IPS DF 6.9 (cell line): Measurements from ENCODE around the gene RNASE8.

ENCODE experiments used
- DNase-seq: peaks from one replicate; pipeline ENCODE4 v3.0.0-alpha.2; 2013; ENCODE audit warnings: low read depth, low spot score
- H3K27ac ChIP-seq: one replicate; pipeline ENCODE4 v1.5.1; 2013; ENCODE audit warnings: low read length, control low read depth
- H3K27me3 ChIP-seq: 2 replicates; pipeline ENCODE4 v1.6.1; 2013; ENCODE audit warnings: mild to moderate bottlenecking, low read length; ENCODE audit not compliant: control insufficient read depth, insufficient read depth
- H3K36me3 ChIP-seq: 2 replicates; pipeline ENCODE4 v1.6.1; 2013; ENCODE audit warnings: low read length; ENCODE audit not compliant: control insufficient read depth, insufficient read depth
- H3K4me1 ChIP-seq: 2 replicates; pipeline ENCODE4 v1.6.1; 2013; ENCODE audit warnings: low read length; ENCODE audit not compliant: control insufficient read depth, insufficient read depth
- H3K4me3 ChIP-seq: 2 replicates; pipeline ENCODE4 v1.5.1; 2013; ENCODE audit warnings: mild to moderate bottlenecking, low read length
- H3K9me3 ChIP-seq: 2 replicates; pipeline ENCODE4 v1.6.1; 2013; ENCODE audit warnings: low read length, inconsistent platforms; ENCODE audit not compliant: control insufficient read depth, insufficient read depth
- WGBS: extraction: QIAGEN DNeasy Blood & Tissue Kit; methylation state at CpG from one replicate; pipeline ENCODE4 v1.1.7; 2013; ENCODE audit warnings: mixed read lengths, missing lambda C conversion rate; ENCODE audit not compliant: insufficient read length, insufficient coverage; 5-methylcytosine and 5-hydroxymethylcytosine counted together

Gene RNASE8

GRCh38 chr14:21093769-21094681, 36.4 kb downstream of the RNASE8 start:
- Histone ChIP-seq H3K36me3 (peaks cover 29% of the 10 kb centered on the region), H3K27me3 (no peaks in the 10 kb centered on the region), H3K9me3 (no peaks in the 10 kb centered on the region), H3K4me3 (peak overlapping the region; percentile 14; the same call in 1 of the 2 replicates), H3K27ac (peak overlapping the region; percentile 3), H3K4me1 (peaks cover 13% of the 10 kb centered on the region)
- DNase-seq: no peak
- no CpG with 5 or more reads among the region's 7 CpGs for WGBS

- no peak for DNase-seq
- no peak overlapping the region for H3K27ac ChIP-seq
- H3K9me3 ChIP-seq: no peaks in the 10 kb centered on the region
- no peak overlapping the region for H3K4me3 ChIP-seq
- peaks cover 24% of the 10 kb centered on the region for H3K36me3 ChIP-seq
- no CpG with 5 or more reads among the region's 6 CpGs for WGBS
- no peaks in the 10 kb centered on the region for H3K27me3 ChIP-seq
- peaks cover 11% of the 10 kb centered on the region for H3K4me1 ChIP-seq
Observed at GRCh38 chr14:21095430-21096205, 38.0 kb downstream of the RNASE8 start.

DNA sequence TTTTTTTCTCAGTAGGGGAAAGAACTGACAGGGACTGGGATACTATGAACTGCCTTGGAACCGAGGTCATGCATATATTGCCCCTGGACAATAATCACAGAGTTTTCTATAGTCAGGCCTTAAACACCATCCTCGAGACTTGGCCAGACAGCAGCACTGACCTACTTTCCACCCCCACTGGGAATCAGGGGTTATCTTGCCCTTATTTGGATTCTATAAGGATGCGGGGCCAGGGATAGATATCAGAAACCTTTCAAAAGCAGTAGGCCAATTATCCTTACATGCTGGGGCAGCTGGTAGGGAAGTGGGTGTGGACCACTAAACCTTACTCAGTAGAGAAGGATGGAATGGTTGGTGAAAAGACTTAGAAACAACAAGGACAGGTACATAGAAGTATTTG, 38.8 kb downstream of the RNASE8 start:
- no CpG with 5 or more reads among the region's 3 CpGs for WGBS
- H3K4me1 ChIP-seq: peaks cover 10% of the 10 kb centered on the region
- no peak overlapping the region for H3K27ac ChIP-seq
- H3K27me3 ChIP-seq: no peaks in the 10 kb centered on the region
- DNase-seq: no peak
- no peak overlapping the region for H3K4me3 ChIP-seq
- H3K36me3 ChIP-seq: peaks cover 15% of the 10 kb centered on the region
- H3K9me3 ChIP-seq: no peaks in the 10 kb centered on the region

GRCh38 chr14:21096978-21097635, 39.5 kb downstream of the RNASE8 start:
- Histone ChIP-seq H3K27ac (no peak overlapping the region), H3K4me3 (peak overlapping the region; percentile 75; the same call in 1 of the 2 replicates), H3K4me1 (peaks cover 14% of the 10 kb centered on the region), H3K27me3 (no peaks in the 10 kb centered on the region), H3K36me3 (peaks cover 10% of the 10 kb centered on the region), H3K9me3 (no peaks in the 10 kb centered on the region)
- DNase-seq: no peak
- WGBS: no CpG with 5 or more reads among the region's 10 CpGs

GRCh38 chr14:21097636-21098075, 40.0 kb downstream of the RNASE8 start:
- no CpG with 5 or more reads among the region's 19 CpGs for WGBS
- Histone ChIP-seq H3K4me1 (peaks cover 19% of the 10 kb centered on the region), H3K4me3 (peak overlapping the region; percentile 75), H3K27me3 (no peaks in the 10 kb centered on the region), H3K9me3 (no peaks in the 10 kb centered on the region), H3K36me3 (peaks cover 6% of the 10 kb centered on the region), H3K27ac (no peak overlapping the region)
- no peak for DNase-seq

- H3K27ac ChIP-seq: no peak within 1 kb of the TSS
- no peak for DNase-seq
- H3K4me1 ChIP-seq: peaks cover 14% of the 10 kb centered on the region
- no CpG with 5 or more reads among the region's 90 CpGs for WGBS
- no peaks in the 10 kb centered on the region for H3K9me3 ChIP-seq
- no peaks in the 10 kb centered on the region for H3K27me3 ChIP-seq
- no peaks in the 10 kb centered on the region for H3K36me3 ChIP-seq
- peak within 1 kb of the TSS; percentile 75 for H3K4me3 ChIP-seq
Observed at GRCh38 chr14:21098076-21098891, 40.7 kb downstream of the RNASE8 start, which contains the start of gene ZNF219. TSS of gene ZNF219 (minus strand) at chr14:21098655. CDS start at chr14:21093591, 5,064 bp downstream.

- H3K27me3 ChIP-seq: no peaks in the 10 kb centered on the region
- no peaks in the 10 kb centered on the region for H3K36me3 ChIP-seq
- no peak overlapping the region for H3K27ac ChIP-seq
- WGBS: no CpG with 5 or more reads among the region's 16 CpGs
- peaks cover 11% of the 10 kb centered on the region for H3K4me1 ChIP-seq
- DNase-seq: no peak
- H3K4me3 ChIP-seq: peak overlapping the region; percentile 34; the same call in 1 of the 2 replicates
- H3K9me3 ChIP-seq: no peaks in the 10 kb centered on the region
Observed at GRCh38 chr14:21098892-21099595, 41.4 kb downstream of the RNASE8 start.

DNA sequence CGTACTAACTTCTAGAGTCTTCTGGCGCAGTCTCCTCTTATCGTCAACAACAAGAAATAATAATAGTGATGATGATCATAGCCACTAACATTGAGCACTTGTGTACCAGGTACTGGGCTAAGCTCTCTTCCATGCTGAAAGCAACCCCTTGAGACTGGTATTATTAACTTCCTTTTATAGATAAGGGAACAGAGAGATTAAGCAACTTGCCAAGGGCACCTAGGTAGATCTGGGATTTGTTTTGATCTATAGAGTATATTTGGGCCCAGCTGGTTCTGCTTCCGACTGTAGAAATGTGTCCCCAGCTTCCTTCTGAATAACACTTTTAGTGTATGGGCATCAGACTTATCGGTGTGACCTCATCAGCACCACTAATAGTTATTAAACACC, 42.0 kb downstream of the RNASE8 start:
- Histone ChIP-seq H3K4me1 (peaks cover 11% of the 10 kb centered on the region), H3K36me3 (no peaks in the 10 kb centered on the region), H3K27me3 (no peaks in the 10 kb centered on the region), H3K4me3 (no peak overlapping the region), H3K27ac (no peak overlapping the region), H3K9me3 (no peaks in the 10 kb centered on the region)
- no CpG with 5 or more reads among the region's 5 CpGs for WGBS
- DNase-seq: no peak

GRCh38 chr14:21100931-21101330, 43.3 kb downstream of the RNASE8 start, which contains the start of gene TMEM253:
TSS of gene TMEM253 (plus strand) at chr14:21101066. CDS start at chr14:21101344, 278 bp downstream.
- no CpG with 5 or more reads among the region's 5 CpGs for WGBS
- Histone ChIP-seq H3K36me3 (no peaks in the 10 kb centered on the region), H3K4me3 (no peak within 1 kb of the TSS), H3K9me3 (no peaks in the 10 kb centered on the region), H3K27ac (no peak within 1 kb of the TSS), H3K4me1 (peaks cover 11% of the 10 kb centered on the region), H3K27me3 (no peaks in the 10 kb centered on the region)
- DNase-seq: no peak
